Measurements from ENCODE around the gene CRMP1. TPM values are rescaled to one million over a fixed set of nuclear protein-coding genes. Genes with fewer than 3 reads are reported as not detected.

Gene CRMP1
- total and polyA plus RNA-seq, 2 donors (not counting 3 experiments of a cell fraction or from before 2014, with no cell fraction given) = 0.06 TPM; not detected in 1

GRCh38 chr4:5919571-5919970 lies 26.7 kb upstream of the CRMP1 start:
- intact Hi-C loops (cut with micrococcal nuclease) = no loop called here

More at GRCh38 chr4:5919571-5919970, 26.7 kb upstream of the CRMP1 start:
- H3K79me2 ChIP-seq (ENCODE audit: control insufficient read depth, insufficient read depth, low read length) = no peaks in the 10 kb centered on the region
- FAIRE-seq (no peak), DNase-seq (ENCODE audit: low read depth, low spot score) (no peak)
- no peaks in the 10 kb centered on the region for H3K4me1 ChIP-seq (ENCODE audit: control insufficient read depth, extremely low read depth, insufficient read depth, low read length)
- H3K27me3 ChIP-seq (ENCODE audit: control insufficient read depth in 2 of 2, insufficient read depth in 2 of 2, low read length in 2 of 2) = no peaks in the 10 kb centered on the region
- no peak overlapping the region for H2AFZ ChIP-seq (ENCODE audit: low read depth, low read length)
- no peak overlapping the region for H3K4me2 ChIP-seq (ENCODE audit: insufficient read depth, low read length)
- H3K27ac ChIP-seq (ENCODE audit: insufficient read depth, low read depth, low read length) = no peak overlapping the region
- no peaks in the 10 kb centered on the region for H4K20me1 ChIP-seq (replicated peaks; ENCODE audit: control insufficient read depth, extremely low read depth, insufficient read depth, low read length)
- ChIA-PET POLR2A (no interaction called here), CTCF (interaction anchor here (0.5 kb wide), 1 partner anchor 29 kb away, joined by 3 read pairs; no protein-coding TSS in a partner anchor)
- no peaks in the 10 kb centered on the region for H3K9me3 ChIP-seq (replicated peaks; ENCODE audit: control insufficient read depth, insufficient read depth, low read length)
- no peak overlapping the region for H3K9ac ChIP-seq (replicated peaks; ENCODE audit: extremely low read depth, insufficient read depth, low read length)
- H3K36me3 ChIP-seq (ENCODE audit: control insufficient read depth in 2 of 2, extremely low read depth in 1 of 2, insufficient read depth in 2 of 2, low read length in 2 of 2) = no peaks in the 10 kb centered on the region
- no peaks in the 10 kb centered on the region for H3K9me1 ChIP-seq (replicated peaks; ENCODE audit: control insufficient read depth, extremely low read depth, insufficient read depth, low read length)
- no peak overlapping the region for H3K4me3 ChIP-seq (replicated peaks in 1 of 3; ENCODE audit: insufficient read depth in 1 of 3, low read depth in 1 of 3, low read length in 3 of 3)
- dilution Hi-C loops (cut with MboI; ENCODE audit: extremely low pct_ligation_motif_present, low sequenced_read_pairs) = no loop called here
- BruUV-seq (replicated peaks) = no TSS peak
- TF ChIP-seq JUN (IDR thresholded peaks at IDR 0.05; ENCODE audit: borderline replicate concordance, insufficient read depth, insufficient read length, low read depth) (no peak), POLR2A (IDR thresholded peaks at IDR 0.05; ENCODE audit: low read depth, low read length) (no peak), MAX (IDR thresholded peaks at IDR 0.05; ENCODE audit: insufficient read depth, insufficient read length) (no peak), MYC (IDR thresholded peaks at IDR 0.05; ENCODE audit: low read depth, low read length) (no peak), GATA2 (IDR thresholded peaks at IDR 0.05; ENCODE audit: insufficient read depth, insufficient read length, low read depth, low read length) (no peak), EZH2 (IDR thresholded peaks at IDR 0.05; ENCODE audit: borderline replicate concordance, low read depth, low read length, severe bottlenecking) (no peak), POLR2AphosphoS5 (IDR thresholded peaks at IDR 0.05; ENCODE audit: insufficient read depth, low read depth, low read length) (no peak), FOS (IDR thresholded peaks at IDR 0.05; ENCODE audit: borderline replicate concordance, insufficient read depth, low read length) (no peak), CTCF (IDR thresholded peaks at IDR 0.05; ENCODE audit: extremely low read depth in 1 of 2, insufficient read depth in 1 of 2, low read depth in 1 of 2, low read length in 2 of 2) (no peak)
